GM19452 (cell line): ENCODE results near the gene COL5A1.
"Not testable (repeated sequence)": the region's sequence is repeated elsewhere in the genome, so short reads cannot be mapped to it uniquely, and the experiment has no call there.

ENCODE experiments used
- ATAC-seq: cut with Tn5 transposase; IDR thresholded peaks from one replicate; pipeline ENCODE4 v1.9.1; 2021; ENCODE audit not compliant: unreplicated experiment

COL5A1 gene

DNA sequence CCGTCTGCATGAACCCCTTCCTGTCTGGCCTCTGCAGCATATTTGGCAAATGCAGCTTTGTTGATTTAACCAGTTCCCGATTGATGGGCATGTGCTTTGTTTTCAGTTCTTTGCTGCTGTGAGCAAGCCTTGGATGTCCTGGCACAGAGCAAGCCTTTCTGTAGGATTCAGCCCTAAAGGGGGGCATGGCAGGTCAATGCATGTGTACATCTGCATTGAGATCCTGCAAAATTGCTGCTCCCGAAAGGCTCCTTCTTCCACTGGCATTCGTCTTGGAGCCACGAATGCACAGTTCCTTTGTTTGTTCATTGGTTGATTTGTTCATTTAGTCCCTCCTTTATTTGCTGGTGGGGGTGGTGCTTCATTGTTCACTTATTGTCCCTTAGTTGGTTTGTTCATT, 34.8 kb downstream of the COL5A1 start:
- ATAC-seq: no peak

DNA sequence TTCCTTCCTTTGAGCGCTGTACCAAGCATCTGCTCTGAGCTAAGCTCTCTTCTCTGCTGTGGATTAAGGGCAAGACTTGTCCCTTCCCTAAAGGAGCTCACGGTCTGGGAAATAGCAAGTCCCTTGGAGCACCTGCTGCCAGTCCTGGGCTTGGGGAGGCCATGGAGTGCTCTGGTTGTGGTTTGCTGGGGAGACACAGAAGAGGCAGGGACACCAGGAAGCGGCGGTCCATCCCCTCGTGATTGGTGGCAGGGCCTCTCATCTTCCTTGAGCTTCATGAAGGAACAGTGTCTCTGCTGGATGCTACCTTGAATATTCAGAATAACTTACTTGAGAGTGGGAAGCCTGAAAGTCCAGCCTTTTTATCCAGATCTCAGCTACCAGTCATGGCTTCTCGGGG, 35.3 kb downstream of the COL5A1 start:
- ATAC-seq: no peak

DNA sequence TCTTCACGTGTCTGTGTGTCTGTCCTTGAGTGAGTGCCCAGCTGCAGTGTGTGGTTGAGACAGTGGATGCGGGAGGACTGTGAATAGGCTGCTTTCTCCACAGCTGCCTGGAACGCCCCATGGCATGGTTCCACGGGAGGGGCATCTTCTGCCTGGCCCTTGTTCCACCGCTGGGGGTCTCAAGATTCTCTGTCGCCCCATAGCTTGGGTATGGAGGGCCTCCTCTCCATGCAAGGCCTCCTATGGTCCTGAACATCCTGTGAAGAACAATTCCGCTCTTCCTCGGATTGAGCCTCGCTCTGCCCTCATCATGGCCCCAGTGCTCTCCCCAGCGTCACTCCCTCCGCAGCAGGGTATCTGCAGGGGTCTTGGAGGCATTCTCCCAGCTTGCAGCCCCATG, 36.1 kb downstream of the COL5A1 start:
- ATAC-seq: no peak

DNA sequence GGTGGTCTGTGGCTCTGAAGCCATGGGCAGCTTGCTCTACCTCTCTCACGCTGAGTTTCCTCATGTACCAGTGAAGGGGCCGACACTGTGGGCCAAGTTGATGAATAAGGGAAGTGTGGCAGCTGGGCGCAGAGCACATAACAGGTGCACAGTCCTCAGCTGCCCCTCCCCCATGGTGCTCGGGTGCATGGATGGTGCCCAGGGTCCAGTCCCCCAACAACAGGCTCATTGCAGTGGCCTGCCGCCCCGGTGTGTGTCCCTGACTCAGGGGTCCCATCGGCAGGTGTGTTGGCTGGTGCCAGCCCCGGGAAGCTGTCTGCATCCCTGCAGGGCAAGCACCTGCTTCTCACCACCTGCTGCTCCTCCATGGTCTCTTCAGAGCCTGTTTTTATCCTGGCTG, 36.6 kb downstream of the COL5A1 start:
- ATAC-seq: no peak

- ATAC-seq: no peak
Observed at GRCh38 chr9:134678666-134679443, 37.3 kb downstream of the COL5A1 start.

DNA sequence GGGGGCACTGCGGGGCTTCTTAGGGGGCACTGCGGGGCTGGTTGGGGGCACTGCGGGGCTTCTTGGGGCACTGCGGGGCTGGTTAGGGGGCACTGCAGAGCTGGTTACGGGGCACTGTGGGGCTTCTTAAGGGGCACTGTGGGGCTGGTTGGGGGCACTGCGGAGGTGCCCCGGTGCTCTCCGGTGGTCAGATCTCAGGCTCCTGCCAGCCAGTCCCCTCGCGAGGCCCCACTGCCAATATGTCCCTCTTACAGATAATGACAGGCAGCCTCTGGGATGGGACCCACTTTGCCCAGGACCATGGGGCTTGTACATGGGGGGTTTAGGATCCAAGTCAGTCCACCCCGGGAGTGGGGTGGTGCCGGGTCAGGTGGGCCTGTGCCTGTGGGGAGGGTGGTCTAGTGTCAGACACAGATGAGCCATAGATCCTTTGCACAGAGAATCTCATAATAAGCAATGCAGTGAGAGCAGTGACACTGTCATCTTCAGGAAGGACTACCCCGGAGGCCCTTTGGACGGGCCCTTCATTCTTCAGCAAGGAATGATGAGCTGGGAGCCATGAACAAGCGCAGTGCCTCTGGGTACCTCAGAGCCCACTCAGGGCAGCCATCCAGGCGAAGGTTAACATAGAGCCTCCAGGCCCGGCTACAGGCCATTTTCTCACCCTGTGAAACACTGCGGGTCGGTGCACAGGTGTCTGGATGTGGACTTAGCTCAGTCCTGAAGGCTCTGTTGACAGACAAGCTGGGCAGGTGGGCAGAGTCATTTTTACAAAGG, 38.2 kb downstream of the COL5A1 start:
- ATAC-seq: no peak

DNA sequence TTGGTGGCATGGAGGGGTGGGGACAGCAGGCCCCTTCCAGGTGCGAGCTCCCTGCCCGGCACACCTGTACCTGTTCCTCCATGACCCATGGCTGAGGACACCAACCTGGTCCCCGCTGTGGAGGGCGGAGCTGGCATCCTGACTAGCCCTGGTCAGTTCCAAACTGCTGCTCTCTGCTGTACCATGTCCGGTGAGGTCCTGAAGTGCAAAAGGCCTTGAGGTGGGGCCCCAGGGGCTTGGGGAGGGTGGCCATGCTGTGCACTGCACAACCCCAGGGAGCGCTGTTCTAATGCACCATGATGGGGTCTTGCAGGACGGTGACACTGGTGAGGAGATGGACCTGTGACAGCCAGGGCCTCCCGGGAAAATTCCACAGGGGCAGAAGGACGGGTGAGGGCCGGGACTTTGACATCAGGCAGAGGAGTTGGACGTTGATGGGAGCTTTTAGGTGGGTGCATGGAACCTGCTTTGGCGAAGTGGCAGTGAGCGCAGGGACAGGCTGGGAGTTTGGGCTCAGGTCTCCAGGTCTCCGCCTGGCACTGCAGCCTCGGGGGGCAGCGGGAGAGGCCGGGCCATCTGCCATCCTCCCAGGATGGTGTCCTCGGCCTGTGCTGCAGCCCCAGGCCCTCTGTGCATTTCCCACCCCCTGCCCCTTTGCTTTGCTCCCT, 38.9 kb downstream of the COL5A1 start:
- no peak for ATAC-seq

DNA sequence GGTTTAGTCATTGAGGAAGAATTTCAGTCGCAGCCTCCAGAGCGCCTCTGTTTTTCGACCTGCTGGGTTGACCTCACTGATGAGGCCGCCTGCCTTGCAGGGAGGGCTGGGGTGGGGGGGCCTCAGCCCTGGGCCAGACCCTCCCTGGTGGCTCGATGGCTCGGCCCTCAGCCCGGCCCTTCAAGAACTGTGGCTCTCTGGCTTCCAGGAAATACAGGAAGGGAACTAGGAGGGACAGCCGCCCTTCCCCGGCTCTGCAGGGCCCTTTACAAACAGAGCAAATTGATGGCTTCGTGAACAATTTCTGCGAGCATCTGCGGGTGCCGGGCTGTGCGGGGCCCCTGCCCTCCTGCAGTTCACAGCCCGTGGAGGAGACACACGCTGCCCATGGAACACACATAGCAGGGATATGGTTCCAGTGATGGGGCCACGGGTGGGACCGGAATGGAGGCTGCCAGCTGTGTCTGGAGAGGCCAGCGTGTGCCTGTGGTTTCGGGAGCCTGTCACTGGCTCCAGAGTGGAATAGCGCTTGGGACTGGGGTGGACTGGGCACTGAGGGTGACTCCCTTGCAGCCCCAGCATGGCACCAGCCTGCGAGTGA, 39.6 kb downstream of the COL5A1 start:
- ATAC-seq: no peak

- no peak for ATAC-seq
Observed at GRCh38 chr9:134682026-134682425, 40.4 kb downstream of the COL5A1 start.

DNA sequence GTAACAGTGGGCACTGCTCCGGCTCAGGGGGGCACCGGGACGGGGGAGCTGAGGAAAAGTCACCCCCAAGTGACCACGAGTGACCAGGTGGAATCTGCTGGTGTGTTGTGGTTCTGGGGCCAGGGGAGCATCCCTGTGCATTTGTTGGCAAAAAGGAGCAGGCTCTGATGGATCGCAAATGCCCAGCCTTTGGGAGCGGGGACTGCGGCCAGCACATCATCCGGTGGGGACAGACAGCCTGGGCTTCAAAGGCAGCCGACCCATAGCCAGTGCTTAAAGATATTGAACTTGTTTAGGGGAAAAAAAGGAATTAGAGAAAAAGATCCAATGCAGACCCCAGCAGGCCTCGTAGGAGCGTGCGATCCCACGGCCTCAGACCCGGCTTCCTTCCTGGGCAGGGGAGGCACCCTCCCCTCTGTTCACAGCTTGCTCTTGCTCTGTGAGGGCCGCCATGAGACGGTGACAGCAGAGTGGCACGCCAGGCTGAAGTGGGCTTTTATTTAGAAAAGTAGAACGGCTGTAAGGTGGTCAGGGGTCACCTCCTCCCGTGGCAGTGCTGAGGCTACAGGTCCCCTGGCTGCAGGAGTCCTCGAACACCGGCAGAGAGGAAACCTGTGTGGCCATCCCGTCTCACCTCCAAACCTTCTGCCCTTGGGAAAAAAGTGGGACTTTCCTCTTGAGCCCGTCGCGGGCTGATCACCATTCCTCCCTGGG, 41.2 kb downstream of the COL5A1 start:
- no peak for ATAC-seq

GRCh38 chr9:134683714-134684374, 42.2 kb downstream of the COL5A1 start:
- ATAC-seq: no peak

DNA sequence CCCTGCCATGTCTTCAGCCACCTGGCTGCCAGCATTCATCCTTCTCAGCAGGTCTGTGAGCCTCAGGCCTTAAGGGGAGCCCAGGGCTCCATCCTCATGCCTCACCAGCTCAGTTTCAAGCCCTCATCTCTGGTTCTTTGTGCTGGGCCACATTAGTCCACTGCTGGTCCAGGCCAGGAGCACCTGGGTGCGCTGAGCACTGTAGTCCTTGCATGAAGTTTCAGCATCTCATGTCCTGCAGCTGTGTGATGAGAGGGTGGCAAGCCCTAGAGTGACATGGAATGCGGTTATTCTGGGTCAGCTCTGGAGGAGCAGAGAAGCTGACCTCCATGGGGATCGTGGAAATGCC, 42.7 kb downstream of the COL5A1 start:
- no peak for ATAC-seq

GRCh38 chr9:134684941-134685340, 43.3 kb downstream of the COL5A1 start:
- not testable (repeated sequence) for ATAC-seq

- ATAC-seq: no peak
Observed at GRCh38 chr9:134685784-134686183, 44.2 kb downstream of the COL5A1 start.

GRCh38 chr9:134686896-134687295, 45.3 kb downstream of the COL5A1 start:
- ATAC-seq: no peak

DNA sequence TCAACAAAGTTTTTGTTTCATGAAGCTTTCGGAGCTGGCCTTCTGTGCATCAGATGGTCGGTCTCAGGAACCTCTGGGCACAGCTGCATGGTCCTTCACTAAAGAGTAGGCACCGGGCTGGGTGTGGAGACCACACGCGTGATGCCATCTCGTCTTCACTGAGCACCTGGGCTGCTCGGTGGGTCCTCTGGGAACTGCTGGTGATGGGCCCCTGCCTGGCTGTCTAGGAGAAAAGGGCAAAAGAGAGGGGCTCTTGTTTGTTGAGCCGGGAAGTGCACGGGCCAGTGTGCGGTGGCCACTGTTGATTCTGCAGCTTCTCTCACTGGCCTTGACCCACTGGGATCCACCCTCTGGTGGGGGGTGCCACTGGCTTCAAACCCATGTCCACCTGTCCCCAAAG, 46.0 kb downstream of the COL5A1 start:
- no peak for ATAC-seq

GRCh38 chr9:134688231-134688630, 46.6 kb downstream of the COL5A1 start:
- no peak for ATAC-seq

GRCh38 chr9:134688661-134689320, 47.2 kb downstream of the COL5A1 start:
- no peak for ATAC-seq

- ATAC-seq: no peak
Observed at GRCh38 chr9:134689321-134690181, 47.9 kb downstream of the COL5A1 start.
